COLO668 (cell line): ENCODE measurements around the gene ZMPSTE24.

Experiments used
- DNase-seq: peaks from one replicate; lab custom pipeline; 2025; ENCODE audit not compliant: unreplicated experiment; lab: John Stamatoyannopoulos, UW

Gene ZMPSTE24

GRCh38 chr1:40258445-40258769, 371 bp downstream of the ZMPSTE24 start:
- DNase-seq = no peak

- no peak for DNase-seq
Measured at GRCh38 chr1:40264354-40264781, 6.3 kb downstream of the ZMPSTE24 start.

- DNase-seq = no peak
Measured at GRCh38 chr1:40265298-40265697, 7.3 kb downstream of the ZMPSTE24 start.

GRCh38 chr1:40265919-40266318, 7.9 kb downstream of the ZMPSTE24 start:
- no peak for DNase-seq

GRCh38 chr1:40266786-40267535, 8.9 kb downstream of the ZMPSTE24 start:
- no peak for DNase-seq

- DNase-seq = no peak
Measured at GRCh38 chr1:40267767-40268187, 9.7 kb downstream of the ZMPSTE24 start.

- DNase-seq = no peak
Measured at GRCh38 chr1:40268211-40268610, 10.2 kb downstream of the ZMPSTE24 start.

- no peak for DNase-seq
Measured at GRCh38 chr1:40270152-40270834, 12.3 kb downstream of the ZMPSTE24 start.

- DNase-seq = no peak
Measured at GRCh38 chr1:40272653-40273213, 14.7 kb downstream of the ZMPSTE24 start.

- DNase-seq = no peak
Measured at GRCh38 chr1:40273547-40274166, 15.6 kb downstream of the ZMPSTE24 start.

GRCh38 chr1:40274331-40274730, 16.3 kb downstream of the ZMPSTE24 start:
- no peak for DNase-seq

- DNase-seq = no peak
Measured at GRCh38 chr1:40276122-40276521, 18.1 kb downstream of the ZMPSTE24 start.

GRCh38 chr1:40281853-40282252, 23.8 kb downstream of the ZMPSTE24 start:
- DNase-seq = no peak

- no peak for DNase-seq
Measured at GRCh38 chr1:40291293-40291692, 33.3 kb downstream of the ZMPSTE24 start.

- DNase-seq = no peak
Measured at GRCh38 chr1:40299366-40300248, 41.6 kb downstream of the ZMPSTE24 start.

- DNase-seq = no peak
Measured at GRCh38 chr1:40300249-40300567, 42.2 kb downstream of the ZMPSTE24 start.

- DNase-seq = no peak
Measured at GRCh38 chr1:40300651-40301050, 42.6 kb downstream of the ZMPSTE24 start.

- DNase-seq = no peak
Measured at GRCh38 chr1:40301066-40301465, 43.0 kb downstream of the ZMPSTE24 start.

- DNase-seq = no peak
Measured at GRCh38 chr1:40301541-40302299, 43.7 kb downstream of the ZMPSTE24 start.

- DNase-seq = no peak
Measured at GRCh38 chr1:40302475-40302874, 44.4 kb downstream of the ZMPSTE24 start.
